IMR-90 (cell line): Measurements from ENCODE around the gene ANTXR1. TPM values are rescaled to one million over a fixed set of nuclear protein-coding genes. Genes with fewer than 3 reads are reported as not detected.
A peak's percentile ranks its signal among the peaks of the same experiment; 100 is the strongest.

Source experiments
- ATAC-seq: fragments of 200-7000 bp; cut with Tn5 transposase; 2 replicates; pipeline ENCODE4 v1.9.1; 2020; ENCODE audit warnings: low read depth, mild to moderate bottlenecking, moderate library complexity
- BruUV-seq: library from RNA; stranded (reverse); fragments of 400-500 nt; replicated peaks from 2 replicates; lab custom pipeline; 2021; lab: Mats Ljungman, UMichigan
- CTCF ChIA-PET: fragments of 300-600 bp; formaldehyde crosslinking; extraction: SDS; loops from one replicate; lab custom pipeline; 2021; ENCODE audit warnings: antibody characterized with exemption; lab: Yijun Ruan, JAX
- POLR2A ChIA-PET: fragments of 300-600 bp; sonication (Branson Sonifier 250); formaldehyde crosslinking; loops from one replicate; lab custom pipeline; 2022; ENCODE audit warnings: antibody characterized with exemption; ENCODE audit not compliant: unreplicated experiment; lab: Charles Lee
- DNase-seq: peaks from one replicate; pipeline ENCODE4 v3.0.0; 2013
- H2AFZ ChIP-seq: replicated peaks from 2 replicates; pipeline ENCODE3; 2013; ENCODE audit warnings: low read length, mild to moderate bottlenecking; ENCODE audit not compliant: poor library complexity
- H2AK5ac ChIP-seq: 2 replicates; pipeline ENCODE4 v1.6.1; 2013; ENCODE audit warnings: low read depth, low read length, inconsistent platforms
- H2AK9ac ChIP-seq: replicated peaks from 2 replicates; pipeline ENCODE3; 2013; ENCODE audit warnings: mild to moderate bottlenecking, low read depth, low read length, moderate library complexity; ENCODE audit not compliant: poor library complexity
- H2BK120ac ChIP-seq: 2 replicates; pipeline ENCODE4 v1.6.1; 2013; ENCODE audit warnings: low read depth, low read length, inconsistent platforms
- H2BK15ac ChIP-seq: 3 replicates; pipeline ENCODE4 v1.6.1; 2013; ENCODE audit warnings: low read depth, low read length, inconsistent platforms
- H2BK20ac ChIP-seq: 2 replicates; pipeline ENCODE4 v1.6.1; 2013; ENCODE audit warnings: low read depth, mild to moderate bottlenecking, inconsistent platforms, low read length, moderate library complexity
- H2BK5ac ChIP-seq: 2 replicates; pipeline ENCODE4 v1.6.1; 2013; ENCODE audit warnings: mild to moderate bottlenecking, low read depth, low read length, inconsistent platforms; ENCODE audit not compliant: poor library complexity, severe bottlenecking
- H3K14ac ChIP-seq: replicated peaks from 2 replicates; pipeline ENCODE4 v1.6.1; 2013; ENCODE audit warnings: low read depth, low read length, inconsistent platforms
- H3K18ac ChIP-seq: 2 replicates; pipeline ENCODE4 v1.6.1; 2013; ENCODE audit warnings: low read depth, low read length, control low read depth
- H3K23ac ChIP-seq: 2 replicates; pipeline ENCODE4 v1.6.1; 2013; ENCODE audit warnings: low read depth, low read length, inconsistent platforms
- H3K27ac ChIP-seq: 2 replicates; pipeline ENCODE4 v1.5.1; 2013; ENCODE audit warnings: mild to moderate bottlenecking, control low read depth, low read length; ENCODE audit not compliant: insufficient read depth
- H3K27me3 ChIP-seq: 2 replicates; pipeline ENCODE4 v1.6.1; 2013; ENCODE audit warnings: low read length; ENCODE audit not compliant: control insufficient read depth, insufficient read depth
- H3K36me3 ChIP-seq: 2 replicates; pipeline ENCODE4 v1.6.1; 2013; ENCODE audit warnings: low read length, mixed read lengths; ENCODE audit not compliant: control insufficient read depth, insufficient read depth
- H3K4ac ChIP-seq: 2 replicates; pipeline ENCODE4 v1.6.1; 2013; ENCODE audit warnings: low read depth, low read length, inconsistent platforms
- H3K4me1 ChIP-seq: 2 replicates; pipeline ENCODE4 v1.6.1; 2013; ENCODE audit warnings: low read length, mixed read lengths; ENCODE audit not compliant: control insufficient read depth, insufficient read depth
- H3K4me2 ChIP-seq: 2 replicates; pipeline ENCODE4 v1.6.1; 2013; ENCODE audit warnings: low read depth, mild to moderate bottlenecking, control low read depth, low read length, moderate library complexity
- H3K4me3 ChIP-seq: 2 replicates; pipeline ENCODE4 v1.5.1; 2013; ENCODE audit warnings: low read depth, mild to moderate bottlenecking, control low read depth, low read length, moderate library complexity; ENCODE audit not compliant: insufficient read depth
- H3K56ac ChIP-seq: 2 replicates; pipeline ENCODE4 v1.6.1; 2013; ENCODE audit warnings: low read length, inconsistent platforms; ENCODE audit not compliant: insufficient read depth; ENCODE audit errors: extremely low read depth
- H3K79me1 ChIP-seq, 2 experiments: 2 replicates each; pipeline ENCODE4 v1.6.1; 2013; ENCODE audit warnings: low read length in 2 of 2, inconsistent platforms in 1 of 2, low read depth in 1 of 2
- H3K9ac ChIP-seq: 2 replicates; pipeline ENCODE4 v1.6.1; 2013; ENCODE audit warnings: low read depth, low read length, control low read depth
- H3K9me1 ChIP-seq: 2 replicates; pipeline ENCODE4 v1.6.1; 2013; ENCODE audit warnings: low read length, inconsistent platforms; ENCODE audit not compliant: insufficient read depth
- H3K9me3 ChIP-seq: 2 replicates; pipeline ENCODE4 v1.6.1; 2013; ENCODE audit warnings: low read length; ENCODE audit not compliant: control insufficient read depth, insufficient read depth
- H4K20me1 ChIP-seq: 2 replicates; pipeline ENCODE4 v1.6.1; 2013; ENCODE audit warnings: low read length, inconsistent platforms; ENCODE audit not compliant: insufficient read depth
- H4K5ac ChIP-seq: 2 replicates; pipeline ENCODE4 v1.6.1; 2013; ENCODE audit warnings: mild to moderate bottlenecking, low read depth, low read length, control low read depth
- H4K8ac ChIP-seq, 2 experiments: 2 replicates each; pipeline ENCODE4 v1.6.1; 2013; ENCODE audit warnings: low read depth in 2 of 2, low read length in 2 of 2, control low read depth in 1 of 2, inconsistent platforms in 1 of 2
- H4K91ac ChIP-seq: 2 replicates; pipeline ENCODE4 v1.6.1; 2013; ENCODE audit warnings: low read depth, low read length, inconsistent platforms; ENCODE audit not compliant: insufficient read depth
- CTCF ChIP-seq: conservative IDR thresholded peaks from 2 replicates; pipeline ENCODE4 v1.5.1; 2012; ENCODE audit warnings: mild to moderate bottlenecking, low read depth, low read length, improper control_type of control experiment
- FOS ChIP-seq: fragments of 150-350 bp; IDR thresholded peaks from 2 replicates; pipeline ENCODE4 v1.6.1; 2016; ENCODE audit warnings: low read depth, low read length
- NFE2L2 ChIP-seq: fragments of 150-350 bp; IDR thresholded peaks from 2 replicates; pipeline ENCODE4 v1.6.1; 2016; ENCODE audit warnings: low read depth, mild to moderate bottlenecking, low read length
- RAD21 ChIP-seq: IDR thresholded peaks from 2 replicates; pipeline ENCODE4 v1.6.1; 2012; ENCODE audit warnings: low read length, improper control_type of control experiment
- WGBS, 2 experiments: methylation state at CpG; one replicate each; pipeline versions ENCODE4 v1.1.5 to v1.1.7; 2013; ENCODE audit warnings: missing lambda C conversion rate in 2 of 2; ENCODE audit not compliant: insufficient read length in 1 of 2; ENCODE audit errors: extremely low coverage in 2 of 2; 5-methylcytosine and 5-hydroxymethylcytosine counted together
- dilution Hi-C: fragments of 300-500 bp; cut with HindIII; formaldehyde crosslinking; loops from one replicate; pipeline ENCODE4 v1.14.3; 2018; ENCODE audit warnings: low sequenced_read_pairs; ENCODE audit not compliant: unreplicated experiment
- in situ Hi-C: fragments of 300-500 bp; cut with MboI; formaldehyde crosslinking; loops from 3 replicates; pipeline ENCODE4 v1.14.3; 2019; ENCODE audit warnings: low sequenced_read_pairs, inconsistent platforms, mixed read lengths
- intact Hi-C: fragments of 100-400 bp; cut with micrococcal nuclease; formaldehyde crosslinking; loops from 2 replicates; pipeline ENCODE4 v1.10.0; 2022
- polyA plus RNA-seq, 3 experiments: library from polyadenylated mRNA; depleted of rRNA; stranded (reverse); fragments of >200 nt; gene quantifications; 2 replicates each; pipeline ENCODE4 v1.2.3, GENCODE V29; 2012; ENCODE audit warnings: low replicate concordance in 1 of 3
- total RNA-seq: library from RNA; depleted of rRNA; stranded (reverse); fragments of >200 nt; gene quantifications from 2 replicates; pipeline ENCODE4 v1.2.3, GENCODE V29; 2012

Gene ANTXR1
- total and polyA plus RNA-seq, 2 of the 4 experiments (the other 2 are of a cell fraction): 27.2 to 36.9 TPM

DNA sequence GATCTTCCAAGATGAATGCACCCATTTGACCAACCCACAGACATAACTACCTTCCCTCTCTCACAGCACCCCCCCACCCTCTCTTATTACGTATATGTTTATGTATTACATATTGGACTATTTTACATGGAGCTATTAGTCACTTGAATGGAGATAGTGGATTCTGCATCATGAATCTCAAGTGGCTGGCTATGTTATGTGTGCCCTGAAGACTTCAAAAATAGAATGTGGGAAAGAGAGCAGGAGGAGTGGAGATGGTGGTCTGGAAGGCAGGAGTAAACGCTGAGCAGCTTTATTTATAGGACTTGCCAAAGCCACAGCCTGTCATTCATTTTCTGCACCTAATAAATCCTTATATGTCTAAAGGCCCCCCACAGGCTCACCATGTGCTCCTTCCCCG lies 4.9 kb downstream of the ANTXR1 start:
- Histone ChIP-seq H3K79me1 (peaks cover 43 to 72% of the 10 kb centered on the region in 2 experiments), H2BK120ac (no peak overlapping the region), H3K4me1 (peaks cover 11% of the 10 kb centered on the region), H2AFZ (no peak overlapping the region), H3K9me3 (no peaks in the 10 kb centered on the region), H3K18ac (no peak overlapping the region), H2BK20ac (no peak overlapping the region), H4K5ac (no peak overlapping the region), H3K4me2 (peak overlapping the region; percentile 18; the same call in 1 of the 2 replicates), H3K4ac (no peak overlapping the region), H3K56ac (no peak overlapping the region), H2AK9ac (no peak overlapping the region), H3K36me3 (peaks cover 14% of the 10 kb centered on the region), H3K9me1 (peaks cover 31% of the 10 kb centered on the region), H3K27me3 (no peaks in the 10 kb centered on the region), H3K14ac (no peak overlapping the region), H3K27ac (no peak overlapping the region), H4K91ac (no peak overlapping the region), H3K9ac (no peak overlapping the region), H2BK5ac (no peak overlapping the region), H4K20me1 (peaks cover 64% of the 10 kb centered on the region), H2AK5ac (no peak overlapping the region), H4K8ac (no peak overlapping the region), H3K4me3 (no peak overlapping the region), H3K23ac (peak overlapping the region; percentile 26; the same call in 1 of the 2 replicates), H2BK15ac (no peak overlapping the region)
- dilution Hi-C loops: loop anchor here (25.0 kb wide), 1 partner anchor 294 kb away; no protein-coding TSS in a partner anchor
- TF ChIP-seq CTCF (no peak), NFE2L2 (no peak), FOS (no peak), RAD21 (no peak)
- intact Hi-C loops: loop anchor here (10.0 kb wide), 1 partner anchor 553 kb away; the partner anchor contains the start of genes APLF and FBXO48
- ATAC-seq (no peak), DNase-seq (peak; percentile 49)
- ChIA-PET POLR2A (no interaction called here), CTCF (no interaction called here)
- in situ Hi-C loops: loop anchor here (10.0 kb wide), 1 partner anchor 157 kb away; no protein-coding TSS in a partner anchor
- WGBS, 2 experiments: 80% methylated on average over 1 of the region's 3 CpGs; no CpG with 5 or more reads in 1 of the 2 experiments
- no TSS peak for BruUV-seq
